CD4-positive, alpha-beta T cell (primary cell): ENCODE data around the gene VWDE. TPM values are rescaled to one million over a fixed set of nuclear protein-coding genes. Genes with fewer than 3 reads are reported as not detected.

Experiments
- ATAC-seq: fragments of 200-7000 bp; cut with Tn5 transposase; one replicate; pipeline ENCODE4 v1.10.0; 2022; ENCODE audit warnings: mild to moderate bottlenecking; ENCODE audit not compliant: poor library complexity
- CTCF ChIA-PET: fragments of 350-600 bp; sonication (Branson Sonifier 250); formaldehyde crosslinking; loops from one replicate; lab custom pipeline; 2021; ENCODE audit warnings: antibody characterized with exemption, inconsistent platforms; lab: Charles Lee
- POLR2A ChIA-PET: fragments of 350-600 bp; sonication (Branson Sonifier 250); formaldehyde crosslinking; loops from one replicate; lab custom pipeline; 2021; ENCODE audit warnings: antibody characterized with exemption, inconsistent platforms; lab: Charles Lee
- DNase-seq, 14 experiments: peaks; one replicate each; pipeline ENCODE4 v3.0.0-alpha.2; 2013 to 2020; ENCODE audit warnings: mixed read lengths in 2 of 14
- H3K27ac ChIP-seq, 2 donors: one replicate each; pipeline versions ENCODE4 v1.5.1 to v1.7.0; 2013; ENCODE audit warnings: low read length in 2 of 2, low read depth in 1 of 2, mild to moderate bottlenecking in 1 of 2
- H3K27me3 ChIP-seq, 2 experiments: 1 replicate in 1 of 2; 2 replicates in 1 of 2; pipeline versions ENCODE4 v1.6.1 to v1.7.0; 2013; ENCODE audit warnings: low read length in 2 of 2, control low read depth in 1 of 2, mild to moderate bottlenecking in 1 of 2, moderate library complexity in 1 of 2; ENCODE audit not compliant: insufficient read depth in 2 of 2, control insufficient read depth in 1 of 2
- H3K36me3 ChIP-seq: one replicate; pipeline ENCODE4 v1.6.1; 2013; ENCODE audit warnings: low read length, control low read depth; ENCODE audit not compliant: insufficient read depth
- H3K4me1 ChIP-seq: one replicate; pipeline ENCODE4 v1.6.1; 2013; ENCODE audit warnings: low read length, control low read depth; ENCODE audit not compliant: insufficient read depth
- H3K4me3 ChIP-seq: one replicate; pipeline ENCODE4 v1.5.1; 2013; ENCODE audit warnings: mild to moderate bottlenecking, low read length, moderate library complexity
- H3K9me3 ChIP-seq, 2 experiments: 1 replicate in 1 of 2; 2 replicates in 1 of 2; pipeline versions ENCODE4 v1.6.1 to v1.7.0; 2013; ENCODE audit warnings: low read length in 2 of 2, mild to moderate bottlenecking in 2 of 2, control low read depth in 1 of 2, moderate library complexity in 1 of 2; ENCODE audit not compliant: control insufficient read depth in 1 of 2, insufficient read depth in 1 of 2
- H3K27ac Mint-ChIP-seq: one replicate; pipeline ENCODE4 v1.8.0; 2020; ENCODE audit warnings: mixed read lengths
- H3K27me3 Mint-ChIP-seq: one replicate; pipeline ENCODE4 v1.8.0; 2021; ENCODE audit warnings: mixed read lengths
- H3K36me3 Mint-ChIP-seq: one replicate; pipeline ENCODE4 v1.8.0; 2021; ENCODE audit warnings: low read depth, mixed read lengths
- H3K4me1 Mint-ChIP-seq: one replicate; pipeline ENCODE4 v1.8.0; 2021; ENCODE audit warnings: low read depth, mixed read lengths
- H3K4me3 Mint-ChIP-seq: one replicate; pipeline ENCODE4 v1.8.0; 2020; ENCODE audit warnings: mild to moderate bottlenecking, mixed read lengths
- H3K9me3 Mint-ChIP-seq: one replicate; pipeline ENCODE4 v1.8.0; 2020; ENCODE audit warnings: mixed read lengths
- intact Hi-C, 2 experiments: fragments of 100-400 bp; cut with DNase I in 1 of 2; cut with micrococcal nuclease in 1 of 2; formaldehyde crosslinking; loops; one replicate each; pipeline versions ENCODE4 v1.15.1 to v1.9.0; 2023 to 2025; cut with DNase I, micrococcal nuclease
- total RNA-seq, 174 experiments: library from RNA in 2 of 174; stranded (reverse) in 2 of 174; gene quantifications; one replicate each; pipeline ENCODE4 v1.2.3 and lab custom pipeline; 2021 to 2026
- TF ChIP-seq, protein P1 (sequence below): fragments of 200-600 bp; IDR thresholded peaks from one replicate; pipeline ENCODE4 v1.8.0; 2022; ENCODE audit warnings: antibody characterized with exemption, mild to moderate bottlenecking

The VWDE gene
- total RNA-seq, 2 experiments from 2014 or later: 1.5 TPM

DNA sequence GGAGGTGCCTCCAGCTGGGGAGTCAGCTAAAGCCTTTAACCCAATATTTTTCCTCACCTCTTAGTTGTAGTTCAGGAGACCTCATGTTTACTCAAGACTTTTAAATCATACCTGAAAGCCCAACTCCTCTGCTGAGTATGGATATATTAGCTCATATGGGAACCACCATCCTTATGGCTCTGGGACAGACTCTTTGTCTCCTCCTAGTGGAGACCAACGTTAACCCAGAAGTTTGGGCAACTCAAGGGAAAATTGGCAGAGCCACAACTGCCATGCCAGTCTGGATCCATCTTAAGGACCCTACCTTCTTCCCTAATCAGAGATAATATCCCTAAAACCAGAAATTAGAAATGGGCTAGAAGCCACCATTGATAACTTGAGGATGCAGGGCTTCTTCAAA lies 111.8 kb downstream of the VWDE start:
- TF ChIP-seq, protein P1, sequence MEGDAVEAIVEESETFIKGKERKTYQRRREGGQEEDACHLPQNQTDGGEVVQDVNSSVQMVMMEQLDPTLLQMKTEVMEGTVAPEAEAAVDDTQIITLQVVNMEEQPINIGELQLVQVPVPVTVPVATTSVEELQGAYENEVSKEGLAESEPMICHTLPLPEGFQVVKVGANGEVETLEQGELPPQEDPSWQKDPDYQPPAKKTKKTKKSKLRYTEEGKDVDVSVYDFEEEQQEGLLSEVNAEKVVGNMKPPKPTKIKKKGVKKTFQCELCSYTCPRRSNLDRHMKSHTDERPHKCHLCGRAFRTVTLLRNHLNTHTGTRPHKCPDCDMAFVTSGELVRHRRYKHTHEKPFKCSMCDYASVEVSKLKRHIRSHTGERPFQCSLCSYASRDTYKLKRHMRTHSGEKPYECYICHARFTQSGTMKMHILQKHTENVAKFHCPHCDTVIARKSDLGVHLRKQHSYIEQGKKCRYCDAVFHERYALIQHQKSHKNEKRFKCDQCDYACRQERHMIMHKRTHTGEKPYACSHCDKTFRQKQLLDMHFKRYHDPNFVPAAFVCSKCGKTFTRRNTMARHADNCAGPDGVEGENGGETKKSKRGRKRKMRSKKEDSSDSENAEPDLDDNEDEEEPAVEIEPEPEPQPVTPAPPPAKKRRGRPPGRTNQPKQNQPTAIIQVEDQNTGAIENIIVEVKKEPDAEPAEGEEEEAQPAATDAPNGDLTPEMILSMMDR: peak; percentile 17
- no peak for ATAC-seq
- Mint-ChIP-seq H3K36me3 (no peaks in the 10 kb centered on the region), H3K4me3 (no peak overlapping the region), H3K27me3 (peaks cover 5% of the 10 kb centered on the region), H3K9me3 (no peaks in the 10 kb centered on the region), H3K27ac (no peak overlapping the region), H3K4me1 (no peaks in the 10 kb centered on the region)
- no peak overlapping the region for H3K27ac ChIP-seq
- no peaks in the 10 kb centered on the region for H3K4me1 ChIP-seq
- peak in 4 of 14 experiments; percentile 6 to 40 (median 18) for DNase-seq
- POLR2A ChIA-PET: interaction anchor here (0.6 kb wide), 1 partner anchor 80 kb away, joined by 3 read pairs; the partner anchor contains the start of gene TMEM106B
- no peak overlapping the region for H3K4me3 ChIP-seq
- H3K36me3 ChIP-seq: no peaks in the 10 kb centered on the region
- CTCF ChIA-PET: interaction anchor here (0.8 kb wide), 1 partner anchor 16 kb away, joined by 3 read pairs; no protein-coding TSS in a partner anchor
- peaks cover 0 to 7% of the 10 kb centered on the region in 2 experiments for H3K9me3 ChIP-seq
- intact Hi-C loops: loop anchor here in 1 of 2 experiments (1.0 kb wide), 1 partner anchor 225 kb away; no protein-coding TSS in a partner anchor
- H3K27me3 ChIP-seq: no peaks in the 10 kb centered on the region

DNA sequence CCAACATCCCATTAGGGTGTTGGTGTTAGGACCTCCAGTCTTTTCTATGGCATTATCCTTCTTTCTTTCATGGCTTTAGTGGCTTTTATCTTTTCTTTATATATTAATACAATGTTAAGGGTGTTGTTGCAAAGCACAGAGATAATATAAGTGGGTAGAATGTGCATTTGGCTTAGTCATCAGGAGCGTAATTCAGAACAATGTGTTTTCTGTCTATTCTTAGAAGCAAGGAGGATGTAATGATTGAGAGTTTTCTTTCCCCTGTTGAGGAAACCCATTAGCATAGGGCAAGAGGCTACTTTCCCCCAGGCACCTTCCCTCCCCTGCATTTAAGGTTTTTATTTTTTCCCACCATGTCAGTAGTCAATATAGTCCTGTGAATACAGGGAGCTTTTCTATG lies 112.9 kb downstream of the VWDE start:
- ATAC-seq: no peak
- Histone ChIP-seq H3K4me3 (no peak overlapping the region), H3K36me3 (no peaks in the 10 kb centered on the region), H3K27ac (no peak overlapping the region), H3K27me3 (no peaks in the 10 kb centered on the region), H3K9me3 (peaks cover 0 to 7% of the 10 kb centered on the region in 2 experiments), H3K4me1 (no peaks in the 10 kb centered on the region)
- POLR2A ChIA-PET: no interaction called here
- Mint-ChIP-seq H3K27ac (no peak overlapping the region), H3K4me1 (no peaks in the 10 kb centered on the region), H3K4me3 (no peak overlapping the region), H3K9me3 (no peaks in the 10 kb centered on the region), H3K27me3 (peaks cover 5% of the 10 kb centered on the region), H3K36me3 (no peaks in the 10 kb centered on the region)
- intact Hi-C loops: no loop called here
- no peak for DNase-seq
- CTCF ChIA-PET: no interaction called here
- TF ChIP-seq, protein P1: no peak

DNA sequence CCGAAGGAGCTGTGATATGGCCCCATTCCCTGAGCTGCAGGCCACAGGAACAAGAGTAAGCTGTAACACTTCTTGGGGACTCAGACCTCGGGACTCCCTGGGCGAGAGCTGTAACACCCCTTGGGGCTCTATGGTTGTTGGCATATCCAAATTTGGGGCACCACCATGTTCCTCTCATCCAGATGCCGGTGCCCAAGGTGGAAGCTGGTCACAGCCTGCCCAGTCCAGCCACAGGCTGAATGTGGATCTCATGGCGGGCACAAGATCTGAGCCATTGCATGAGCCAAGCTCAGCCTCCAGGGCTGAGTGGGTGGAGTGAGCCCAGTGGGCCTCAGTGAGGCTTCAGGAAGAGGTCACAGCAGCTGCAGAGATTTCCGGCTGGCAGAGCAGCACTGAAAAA lies 113.7 kb downstream of the VWDE start:
- H3K9me3 Mint-ChIP-seq: no peaks in the 10 kb centered on the region
- Histone ChIP-seq H3K36me3 (no peaks in the 10 kb centered on the region), H3K9me3 (peaks cover 0 to 7% of the 10 kb centered on the region in 2 experiments), H3K27me3 (no peaks in the 10 kb centered on the region), H3K4me3 (no peak overlapping the region), H3K4me1 (no peaks in the 10 kb centered on the region), H3K27ac (no peak overlapping the region)
- POLR2A ChIA-PET: no interaction called here
- no peak overlapping the region for H3K4me3 Mint-ChIP-seq
- CTCF ChIA-PET: no interaction called here
- H3K27ac Mint-ChIP-seq: no peak overlapping the region
- peaks cover 3% of the 10 kb centered on the region for H3K27me3 Mint-ChIP-seq
- ATAC-seq: no peak
- TF ChIP-seq, protein P1: no peak
- DNase-seq: no peak
- intact Hi-C loops: no loop called here
- no peaks in the 10 kb centered on the region for H3K36me3 Mint-ChIP-seq
- no peaks in the 10 kb centered on the region for H3K4me1 Mint-ChIP-seq
